ENCODE measurements around the gene CPE. TPM values are rescaled to one million over a fixed set of nuclear protein-coding genes. Genes with fewer than 3 reads are reported as not detected.

CPE gene
- total and polyA plus RNA-seq, 2 of the 4 experiments (the other 2 are of a cell fraction), result 3.6 to 13.5 TPM

DNA sequence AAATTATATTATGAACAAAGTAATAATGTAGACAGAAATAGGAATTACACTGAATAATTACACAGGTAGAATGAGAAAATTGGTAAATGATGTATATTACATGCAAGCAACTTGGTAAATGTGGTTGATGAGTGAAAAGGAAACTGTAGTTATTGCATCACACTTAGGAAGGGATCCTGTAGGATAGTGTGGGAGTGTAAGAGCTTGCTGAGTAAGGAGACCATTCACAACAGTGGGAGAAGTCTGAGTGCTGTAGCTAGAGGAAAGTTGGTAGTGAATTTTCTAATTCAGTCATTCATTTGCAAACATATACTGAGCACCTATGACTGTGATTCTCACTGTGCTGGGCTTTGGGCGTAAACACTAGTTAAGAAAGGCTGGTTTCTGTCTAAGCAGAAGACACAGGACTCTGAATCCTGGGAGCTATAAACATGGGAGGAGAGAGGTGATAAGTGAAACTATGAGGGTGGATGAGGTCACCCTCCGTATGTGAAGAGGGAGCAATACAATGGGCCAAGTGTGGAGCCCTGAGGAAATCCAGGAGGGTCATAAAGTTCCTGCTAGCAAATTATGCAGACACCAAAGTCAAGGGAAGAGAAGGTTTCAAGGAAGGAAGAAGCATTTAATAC lies 14.2 kb upstream of the CPE start:
- intact Hi-C loops (cut with micrococcal nuclease), result no loop called here
- ChIA-PET CTCF (no interaction called here), POLR2A (ENCODE audit: unreplicated experiment) (no interaction called here)
- Histone ChIP-seq H3K36me3 (ENCODE audit: control insufficient read depth, insufficient read depth, low read length) (no peaks in the 10 kb centered on the region), H2BK20ac (ENCODE audit: low read depth, low read length) (no peak overlapping the region), H2BK120ac (ENCODE audit: low read depth, low read length) (no peak overlapping the region), H3K9me3 (ENCODE audit: control insufficient read depth, insufficient read depth, low read length) (no peaks in the 10 kb centered on the region), H2BK15ac (ENCODE audit: low read depth, low read length) (no peak overlapping the region), H3K9ac (ENCODE audit: low read depth, low read length) (no peak overlapping the region), H4K91ac (ENCODE audit: insufficient read depth, low read depth, low read length) (no peak overlapping the region), H3K14ac (replicated peaks; ENCODE audit: low read depth, low read length) (no peak overlapping the region), H2AFZ (replicated peaks; ENCODE audit: low read length, poor library complexity) (no peak overlapping the region), H3K27ac (ENCODE audit: insufficient read depth, low read length) (no peak overlapping the region), H2BK5ac (ENCODE audit: low read depth, low read length, poor library complexity, severe bottlenecking) (no peak overlapping the region), H3K56ac (ENCODE audit: extremely low read depth, insufficient read depth, low read length) (no peak overlapping the region), H3K79me1 (ENCODE audit: low read depth in 1 of 2, low read length in 2 of 2) (no peaks in the 10 kb centered on the region), H4K20me1 (ENCODE audit: insufficient read depth, low read length) (no peaks in the 10 kb centered on the region), H3K4me1 (ENCODE audit: control insufficient read depth, insufficient read depth, low read length) (no peaks in the 10 kb centered on the region), H2AK9ac (replicated peaks; ENCODE audit: low read depth, low read length, poor library complexity) (no peak overlapping the region), H3K4ac (ENCODE audit: low read depth, low read length) (no peak overlapping the region), H4K8ac (ENCODE audit: low read depth in 2 of 2, low read length in 2 of 2) (no peak overlapping the region), H3K18ac (ENCODE audit: low read depth, low read length) (no peak overlapping the region), H4K5ac (ENCODE audit: low read depth, low read length) (no peak overlapping the region), H3K27me3 (ENCODE audit: control insufficient read depth, insufficient read depth, low read length) (peaks cover 4% of the 10 kb centered on the region), H2AK5ac (ENCODE audit: low read depth, low read length) (no peak overlapping the region), H3K4me3 (ENCODE audit: insufficient read depth, low read depth, low read length) (no peak overlapping the region), H3K4me2 (ENCODE audit: low read depth, low read length) (no peak overlapping the region), H3K9me1 (ENCODE audit: insufficient read depth, low read length) (no peaks in the 10 kb centered on the region), H3K23ac (ENCODE audit: low read depth, low read length) (no peak overlapping the region)
- dilution Hi-C loops (cut with HindIII; ENCODE audit: low sequenced_read_pairs, unreplicated experiment), result no loop called here
- in situ Hi-C loops (cut with MboI; ENCODE audit: low sequenced_read_pairs), result no loop called here
- no peak for ATAC-seq (ENCODE audit: low read depth)
- no TSS peak for BruUV-seq (replicated peaks)
- WGBS, 2 experiments (ENCODE audit: extremely low coverage in 2 of 2, insufficient read length in 1 of 2), result 55% methylated on average over 2 of the region's 2 CpGs; no CpG with 5 or more reads in 1 of the 2 experiments
- DNase-seq, result no peak
- TF ChIP-seq CEBPB (IDR thresholded peaks at IDR 0.05; ENCODE audit: low read depth, low read length), result peak; percentile 86
- TF ChIP-seq, protein P1, sequence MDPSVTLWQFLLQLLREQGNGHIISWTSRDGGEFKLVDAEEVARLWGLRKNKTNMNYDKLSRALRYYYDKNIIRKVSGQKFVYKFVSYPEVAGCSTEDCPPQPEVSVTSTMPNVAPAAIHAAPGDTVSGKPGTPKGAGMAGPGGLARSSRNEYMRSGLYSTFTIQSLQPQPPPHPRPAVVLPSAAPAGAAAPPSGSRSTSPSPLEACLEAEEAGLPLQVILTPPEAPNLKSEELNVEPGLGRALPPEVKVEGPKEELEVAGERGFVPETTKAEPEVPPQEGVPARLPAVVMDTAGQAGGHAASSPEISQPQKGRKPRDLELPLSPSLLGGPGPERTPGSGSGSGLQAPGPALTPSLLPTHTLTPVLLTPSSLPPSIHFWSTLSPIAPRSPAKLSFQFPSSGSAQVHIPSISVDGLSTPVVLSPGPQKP (IDR thresholded peaks at IDR 0.05; ENCODE audit: borderline replicate concordance, low read depth, low read length), result no peak
- no peak for TF ChIP-seq BHLHE40 (IDR thresholded peaks at IDR 0.05; ENCODE audit: low read depth, low read length)
- no peak for TF ChIP-seq CHD1 (IDR thresholded peaks at IDR 0.05; ENCODE audit: low read depth, low read length)
